OCI-LY7 (cell line): ENCODE data around the gene XPR1. TPM values are rescaled to one million over a fixed set of nuclear protein-coding genes. Genes with fewer than 3 reads are reported as not detected.

Experiments used
- BruUV-seq: library from RNA; stranded (reverse); fragments of 400-500 nt; replicated peaks from 2 replicates; lab custom pipeline; 2021; lab: Mats Ljungman, UMichigan
- CTCF ChIA-PET: fragments of 300-600 bp; sonication (Branson Sonifier 250); formaldehyde crosslinking; loops from one replicate; lab custom pipeline; 2022; ENCODE audit warnings: antibody characterized with exemption; ENCODE audit not compliant: unreplicated experiment; lab: Charles Lee
- POLR2A ChIA-PET: fragments of 300-600 bp; sonication (Branson Sonifier 250); formaldehyde crosslinking; loops from one replicate; lab custom pipeline; 2022; ENCODE audit warnings: antibody characterized with exemption; lab: Charles Lee
- DNase-seq: peaks from one replicate; pipeline ENCODE4 v3.0.0-alpha.2; 2015; ENCODE audit warnings: low spot score
- H2AFZ ChIP-seq: fragments of 200-600 bp; sonication (generic), shearing (Covaris generic); 2 replicates; pipeline ENCODE4 v1.6.1; 2014; ENCODE audit warnings: mild to moderate bottlenecking, antibody characterized with exemption, low read length, moderate library complexity
- H3K27ac ChIP-seq: fragments of 200-600 bp; sonication (generic); 2 replicates; pipeline ENCODE4 v1.5.1; 2014; ENCODE audit warnings: mixed run types, low read depth, mild to moderate bottlenecking, moderate library complexity, low read length, inconsistent platforms; ENCODE audit not compliant: poor library complexity, severe bottlenecking
- H3K36me3 ChIP-seq: fragments of 200-600 bp; sonication (generic); 2 replicates; pipeline ENCODE4 v1.6.1; 2014; ENCODE audit warnings: mild to moderate bottlenecking, antibody characterized with exemption, low read length, moderate library complexity, mixed read lengths; ENCODE audit not compliant: insufficient read depth
- H3K4me1 ChIP-seq: fragments of 200-600 bp; sonication (generic); 2 replicates; pipeline ENCODE4 v1.5.1; 2014; ENCODE audit warnings: mild to moderate bottlenecking, low read length; ENCODE audit not compliant: insufficient read depth, poor library complexity, severe bottlenecking
- H3K4me2 ChIP-seq: fragments of 200-600 bp; sonication (generic); 2 replicates; pipeline ENCODE4 v1.6.1; 2014; ENCODE audit warnings: mild to moderate bottlenecking, low read length
- H3K4me3 ChIP-seq: fragments of 200-600 bp; sonication (generic); 2 replicates; pipeline ENCODE4 v1.5.1; 2014; ENCODE audit warnings: mild to moderate bottlenecking, low read depth, low read length; ENCODE audit not compliant: poor library complexity, severe bottlenecking
- H3K79me2 ChIP-seq: fragments of 200-600 bp; sonication (generic); 2 replicates; pipeline ENCODE4 v1.6.1; 2016; ENCODE audit warnings: low read depth, mild to moderate bottlenecking, low read length, moderate library complexity, mixed read lengths; ENCODE audit not compliant: insufficient read depth
- H3K9me2 ChIP-seq: fragments of 200-600 bp; sonication (generic); 2 replicates; pipeline ENCODE4 v1.6.1; 2016; ENCODE audit warnings: mild to moderate bottlenecking, low read length, mixed read lengths; ENCODE audit not compliant: insufficient read depth
- H3K9me3 ChIP-seq: fragments of 200-600 bp; sonication (generic); 2 replicates; pipeline ENCODE4 v1.6.1; 2014; ENCODE audit warnings: mild to moderate bottlenecking, mixed run types, low read length, mixed read lengths
- H4K20me1 ChIP-seq: fragments of 200-600 bp; sonication (generic); 2 replicates; pipeline ENCODE4 v1.6.1; 2014; ENCODE audit warnings: mild to moderate bottlenecking, antibody characterized with exemption, low read length, moderate library complexity, mixed read lengths; ENCODE audit not compliant: insufficient read depth
- EZH2phosphoT487 ChIP-seq: fragments of 200-600 bp; sonication (generic); IDR thresholded peaks from 2 replicates; pipeline ENCODE4 v1.6.1; 2018; ENCODE audit warnings: low read depth, borderline replicate concordance, mild to moderate bottlenecking, mixed run types, antibody characterized with exemption, low read length, moderate library complexity, mixed read lengths
- intact Hi-C: fragments of 100-400 bp; cut with micrococcal nuclease; formaldehyde crosslinking; loops from one replicate; pipeline ENCODE4 v1.10.0; 2022; ENCODE audit not compliant: unreplicated experiment
- total RNA-seq, 2 experiments: library from RNA; depleted of rRNA in 1 of 2; stranded (reverse); fragments of >200 nt in 1 of 2; shearing (Covaris generic) in 1 of 2; gene quantifications; 2 replicates each; pipeline ENCODE4 v1.2.3, GENCODE V29; 2014 to 2022
- TF ChIP-seq, protein P1 (sequence below): fragments of 200-600 bp; sonication (generic); conservative IDR thresholded peaks from 2 replicates; pipeline ENCODE4 v1.5.1; 2014; ENCODE audit warnings: mild to moderate bottlenecking, antibody characterized with exemption, low read length, moderate library complexity, mixed read lengths

Gene XPR1
- total RNA-seq, 2 experiments from 2014 or later, result 8.6 to 17.2 TPM

DNA sequence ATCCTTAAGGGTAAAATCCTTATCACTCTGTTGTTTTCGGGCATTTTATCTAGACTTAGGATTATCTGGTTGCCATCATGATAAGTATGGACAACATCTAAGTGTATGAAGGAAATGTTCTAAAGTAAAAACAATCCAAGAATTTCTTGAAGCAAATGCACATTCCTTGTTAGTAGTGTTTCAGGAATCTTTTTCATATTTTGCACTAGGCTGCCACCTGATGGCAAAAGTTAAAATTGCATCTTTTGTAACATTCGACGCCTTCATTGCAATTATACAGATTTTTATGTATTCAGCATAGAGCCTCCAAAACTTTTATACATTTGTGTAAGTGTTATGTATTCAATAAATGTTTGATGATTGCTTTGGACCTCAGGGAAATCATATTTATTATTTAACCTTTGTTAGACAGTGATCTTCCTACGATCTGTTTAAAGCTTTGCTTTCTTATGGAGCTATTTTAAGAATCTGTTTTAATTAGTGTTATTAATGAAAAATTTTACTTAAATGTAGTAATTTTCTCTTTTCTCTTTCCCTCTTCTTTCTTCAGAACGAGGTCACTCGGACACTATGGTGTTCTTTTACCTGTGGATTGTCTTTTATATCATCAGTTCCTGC is 231.4 kb downstream of the XPR1 start:
- Histone ChIP-seq H3K4me3 (no peak overlapping the region), H3K9me3 (no peaks in the 10 kb centered on the region), H3K4me1 (no peaks in the 10 kb centered on the region), H3K36me3 (no peaks in the 10 kb centered on the region), H3K79me2 (no peaks in the 10 kb centered on the region), H3K9me2 (no peaks in the 10 kb centered on the region), H3K4me2 (no peak overlapping the region), H4K20me1 (no peaks in the 10 kb centered on the region), H3K27ac (no peak overlapping the region), H2AFZ (no peak overlapping the region)
- ChIA-PET CTCF (no interaction called here), POLR2A (interaction anchor here (0.5 to 1.6 kb wide), 3 partner anchors 10 to 598 kb away, joined by 3 to 4 read pairs (median 3); no protein-coding TSS in a partner anchor)
- BruUV-seq, result no TSS peak
- intact Hi-C loops, result loop anchor here (5.0 kb wide), 3 partner anchors 86 to 346 kb away; partner anchors contain the start of gene XPR1
- TF ChIP-seq, protein P1, sequence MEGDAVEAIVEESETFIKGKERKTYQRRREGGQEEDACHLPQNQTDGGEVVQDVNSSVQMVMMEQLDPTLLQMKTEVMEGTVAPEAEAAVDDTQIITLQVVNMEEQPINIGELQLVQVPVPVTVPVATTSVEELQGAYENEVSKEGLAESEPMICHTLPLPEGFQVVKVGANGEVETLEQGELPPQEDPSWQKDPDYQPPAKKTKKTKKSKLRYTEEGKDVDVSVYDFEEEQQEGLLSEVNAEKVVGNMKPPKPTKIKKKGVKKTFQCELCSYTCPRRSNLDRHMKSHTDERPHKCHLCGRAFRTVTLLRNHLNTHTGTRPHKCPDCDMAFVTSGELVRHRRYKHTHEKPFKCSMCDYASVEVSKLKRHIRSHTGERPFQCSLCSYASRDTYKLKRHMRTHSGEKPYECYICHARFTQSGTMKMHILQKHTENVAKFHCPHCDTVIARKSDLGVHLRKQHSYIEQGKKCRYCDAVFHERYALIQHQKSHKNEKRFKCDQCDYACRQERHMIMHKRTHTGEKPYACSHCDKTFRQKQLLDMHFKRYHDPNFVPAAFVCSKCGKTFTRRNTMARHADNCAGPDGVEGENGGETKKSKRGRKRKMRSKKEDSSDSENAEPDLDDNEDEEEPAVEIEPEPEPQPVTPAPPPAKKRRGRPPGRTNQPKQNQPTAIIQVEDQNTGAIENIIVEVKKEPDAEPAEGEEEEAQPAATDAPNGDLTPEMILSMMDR, result peak; percentile 92
- no peak for TF ChIP-seq EZH2phosphoT487
- DNase-seq, result peak; percentile 42

DNA sequence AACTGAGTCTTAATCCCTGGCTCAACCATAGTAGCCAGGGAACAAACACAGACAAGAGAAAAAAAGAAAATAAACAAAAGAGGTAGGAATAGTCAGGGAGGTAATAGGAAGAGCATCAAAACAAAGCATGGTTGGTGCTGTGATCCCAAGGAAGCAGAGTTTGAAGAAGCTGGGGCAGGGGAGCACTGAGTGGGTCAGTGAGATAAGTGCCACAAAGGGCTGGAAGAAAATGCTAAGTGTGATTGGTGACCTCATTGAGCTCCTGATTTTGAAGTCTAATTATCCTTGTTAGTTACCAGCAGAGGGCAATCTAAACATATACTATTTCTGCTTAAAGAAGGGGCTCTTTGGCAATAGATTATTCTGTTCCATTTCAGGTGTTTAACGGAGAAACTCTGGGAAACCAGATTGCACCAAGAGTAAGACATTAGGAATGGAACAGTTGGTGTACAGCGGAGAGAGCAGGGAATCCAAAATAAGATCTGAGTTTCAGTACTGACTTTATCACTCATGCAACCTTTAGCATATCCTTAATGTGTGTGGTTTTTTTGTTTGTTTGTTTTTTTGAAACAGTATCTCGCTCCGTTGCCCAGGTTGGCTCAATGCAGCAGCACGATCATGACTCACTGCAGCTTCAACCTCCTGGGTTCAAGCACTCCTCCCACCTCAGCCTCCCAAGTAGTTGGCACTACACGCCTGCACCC is 250.1 kb downstream of the XPR1 start:
- no peaks in the 10 kb centered on the region for H3K9me2 ChIP-seq
- TF ChIP-seq, protein P1, result peak; percentile 78
- TF ChIP-seq EZH2phosphoT487, result no peak
- H3K79me2 ChIP-seq, result no peaks in the 10 kb centered on the region
- ChIA-PET POLR2A (interaction anchor here (0.5 to 0.8 kb wide), 3 partner anchors 28 to 396 kb away, joined by 3 read pairs; no protein-coding TSS in a partner anchor), CTCF (interaction anchor here (0.6 to 1.2 kb wide), 2 partner anchors 260 to 266 kb away, joined by 3 to 6 read pairs; no protein-coding TSS in a partner anchor)
- no TSS peak for BruUV-seq
- H3K36me3 ChIP-seq, result no peaks in the 10 kb centered on the region
- intact Hi-C loops, result loop anchor here (1.0 to 5.0 kb wide), 4 partner anchors 200 to 540 kb away; no protein-coding TSS in a partner anchor
- H3K4me3 ChIP-seq, result no peak overlapping the region
- peak; percentile 60 for DNase-seq
- H3K9me3 ChIP-seq, result no peaks in the 10 kb centered on the region
- H3K4me2 ChIP-seq, result no peak overlapping the region
- no peaks in the 10 kb centered on the region for H3K4me1 ChIP-seq
- H3K27ac ChIP-seq, result no peak overlapping the region
- H4K20me1 ChIP-seq, result no peaks in the 10 kb centered on the region
- no peak overlapping the region for H2AFZ ChIP-seq
